Measurements from ENCODE around the gene FOXO6.
"Not testable (repeated sequence)": the region's sequence is repeated elsewhere in the genome, so short reads cannot be mapped to it uniquely, and the experiment has no call there.

The FOXO6 gene

GRCh38 chr1:41329662-41330587, 31.3 kb upstream of the FOXO6 start:
- peak; percentile 98 for DNase-seq

- no peak for DNase-seq
These were observed 30.4 kb upstream of the FOXO6 start for GRCh38 chr1:41330588-41331545.

DNA sequence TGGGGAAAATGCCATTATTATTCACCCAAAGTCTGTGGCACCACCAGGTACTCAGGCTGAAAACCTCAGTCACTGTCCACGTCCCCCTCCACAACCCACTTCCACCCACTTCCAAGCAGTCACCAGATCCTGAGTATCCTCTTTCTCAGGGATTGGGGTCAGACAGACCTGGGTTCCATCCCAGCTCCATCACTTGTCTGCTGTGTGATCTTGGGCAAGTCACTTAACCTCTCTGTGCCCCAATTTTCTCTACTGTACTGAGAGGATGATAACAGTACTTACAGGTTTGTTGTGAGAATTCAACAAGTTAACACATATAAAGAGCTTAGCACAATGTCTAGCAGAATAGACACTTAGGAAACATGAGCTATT, 29.7 kb upstream of the FOXO6 start:
- DNase-seq, result no peak

DNA sequence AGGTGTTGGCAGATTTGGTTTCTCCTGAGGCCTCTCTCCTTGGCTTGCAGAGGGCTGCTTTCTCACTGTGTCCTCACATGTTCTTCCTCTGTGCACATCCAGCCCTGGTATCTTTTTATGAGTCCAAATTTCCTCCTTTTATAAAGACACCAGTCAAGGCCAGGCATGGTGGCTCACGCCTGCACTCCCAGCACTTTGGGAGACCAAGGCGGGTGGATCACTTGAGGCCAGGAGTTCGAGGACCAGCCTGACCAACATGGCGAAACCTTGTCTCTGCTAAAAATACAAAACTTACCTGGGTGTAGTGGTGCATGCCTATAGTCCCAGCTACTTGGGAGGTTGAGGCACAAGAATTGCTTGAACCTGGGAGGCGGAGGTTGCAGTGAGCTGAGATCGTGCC, 29.1 kb upstream of the FOXO6 start:
- not testable (repeated sequence) for DNase-seq

DNA sequence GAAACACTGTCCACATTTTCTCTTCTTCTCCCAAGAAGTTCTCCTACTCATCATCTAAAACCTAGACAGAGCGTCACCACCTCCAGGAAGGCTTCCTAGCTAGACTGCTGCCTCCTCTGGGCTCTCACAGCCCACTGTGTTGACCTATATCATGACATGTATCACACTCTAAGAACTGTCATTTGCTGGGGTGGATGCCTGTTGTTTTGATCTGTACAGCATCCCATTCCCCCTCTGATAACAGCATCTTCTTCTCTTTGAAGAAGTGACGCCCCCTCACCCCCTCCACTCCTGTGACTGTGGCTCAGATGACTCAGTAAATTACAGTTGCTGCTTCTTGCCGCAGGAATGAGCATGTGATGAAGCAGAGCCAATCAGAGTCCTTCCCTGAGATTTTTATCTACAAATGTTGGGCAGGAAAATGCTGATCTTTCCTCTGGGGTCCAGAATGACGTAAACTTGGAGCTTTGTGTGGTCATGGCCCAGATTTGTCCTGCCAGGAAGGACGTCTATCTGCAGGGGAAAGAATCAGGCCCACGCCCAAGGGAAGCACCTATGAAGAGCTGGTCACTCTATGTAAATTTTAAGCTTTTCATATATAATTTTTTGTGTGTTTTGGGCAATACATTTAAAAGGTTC, 28.0 kb upstream of the FOXO6 start:
- DNase-seq, result no peak

DNA sequence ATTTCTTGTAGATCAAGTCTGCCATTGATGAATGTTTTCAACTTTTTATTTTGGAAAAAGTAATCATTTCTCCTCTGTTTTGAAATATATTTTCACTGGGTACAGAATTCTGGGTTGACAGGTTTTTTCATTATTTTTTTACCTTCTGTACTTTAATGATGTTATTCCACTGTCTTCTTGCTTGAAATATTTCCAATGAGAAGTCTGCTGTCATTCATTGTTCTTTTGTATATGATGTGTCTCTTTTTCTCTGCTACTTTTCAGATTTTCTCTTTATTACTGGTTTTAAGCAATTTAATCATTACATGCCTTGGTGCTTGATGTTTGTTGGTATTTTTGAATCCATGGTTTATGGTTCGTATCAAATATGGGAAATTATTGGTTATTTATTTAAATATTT, 22.4 kb upstream of the FOXO6 start:
- DNase-seq, result no peak

GRCh38 chr1:41340655-41341364, 20.4 kb upstream of the FOXO6 start:
- no peak for DNase-seq

DNA sequence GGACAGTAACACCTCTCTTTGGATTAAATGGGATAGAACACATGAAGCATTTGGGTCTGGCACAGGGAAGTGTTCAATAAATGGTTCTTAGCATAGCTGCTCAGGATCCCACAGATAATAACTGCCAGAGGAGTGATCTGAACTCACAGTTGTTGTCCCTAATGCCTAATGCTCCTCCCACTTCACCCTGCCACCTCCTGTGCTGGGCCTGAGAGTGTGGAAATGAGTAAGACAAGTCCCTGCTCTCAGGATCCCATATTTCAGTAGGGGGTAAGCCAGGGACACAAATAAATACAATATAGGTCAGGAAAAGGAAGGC, 19.9 kb upstream of the FOXO6 start:
- DNase-seq, result no peak

DNA sequence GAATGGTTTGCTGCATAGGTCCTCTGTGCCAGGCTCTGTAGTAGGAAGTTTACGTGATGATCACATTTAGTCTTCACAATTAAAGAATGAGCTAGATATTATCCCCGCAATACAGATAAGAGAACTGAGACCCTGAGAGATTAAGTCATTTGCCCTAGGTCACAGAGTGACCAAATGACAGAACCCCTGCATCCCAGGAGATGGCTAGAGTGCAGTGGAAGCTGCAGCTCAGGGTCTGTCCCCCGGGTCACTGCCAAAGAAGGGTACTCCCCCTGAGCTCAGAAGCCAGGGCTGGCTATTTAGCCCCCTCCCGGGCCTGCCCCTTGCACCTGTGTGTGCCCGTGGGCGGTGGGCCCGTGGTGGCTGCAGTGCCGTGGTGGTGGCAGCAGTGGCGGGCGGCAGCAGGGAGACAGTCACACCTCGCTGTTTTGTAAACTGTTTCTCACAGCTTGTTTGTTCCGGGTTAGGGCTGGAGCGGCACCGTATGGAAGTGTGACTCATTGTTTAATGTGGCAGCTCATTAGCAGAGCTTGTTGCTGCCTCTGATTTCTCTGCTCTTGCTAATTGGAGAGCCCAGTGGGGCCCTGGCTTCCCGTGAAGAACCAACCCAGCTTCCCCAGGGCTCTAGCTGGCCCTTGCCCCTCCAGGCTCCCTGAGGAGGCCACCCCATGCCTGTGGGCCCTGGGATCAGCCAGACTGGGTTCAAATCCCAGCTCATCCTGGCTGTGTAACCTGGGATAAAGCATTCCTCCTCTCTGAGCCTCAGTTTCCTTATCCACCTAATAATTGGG, 19.3 kb upstream of the FOXO6 start:
- DNase-seq, result no peak

- no peak for DNase-seq
These were observed 18.4 kb upstream of the FOXO6 start for GRCh38 chr1:41342774-41343355.

- no peak for DNase-seq
These were observed 17.2 kb upstream of the FOXO6 start for GRCh38 chr1:41343790-41344699.

GRCh38 chr1:41344708-41345159, 16.5 kb upstream of the FOXO6 start:
- no peak for DNase-seq

GRCh38 chr1:41345434-41346075, 15.7 kb upstream of the FOXO6 start:
- DNase-seq, result no peak

DNA sequence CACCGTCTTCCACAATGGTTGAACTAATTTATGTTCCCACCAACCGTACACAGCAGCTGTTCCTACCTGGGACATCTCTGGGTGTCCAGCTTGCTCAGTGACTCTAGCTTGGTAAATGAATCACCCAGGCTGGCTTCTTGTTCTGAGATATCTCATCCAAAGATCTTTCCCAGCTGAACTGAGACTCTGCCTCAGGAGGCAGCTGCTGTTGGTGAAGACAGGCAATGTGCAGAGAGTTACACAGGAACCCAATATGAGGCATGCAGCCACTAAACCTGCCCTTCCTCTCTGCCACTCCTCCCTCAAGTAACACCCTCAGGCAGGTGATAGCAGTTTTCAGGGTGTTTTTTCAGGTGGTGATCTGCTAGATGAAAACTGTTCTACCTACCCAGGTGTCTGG, 14.0 kb upstream of the FOXO6 start:
- no peak for DNase-seq

- no peak for DNase-seq
These were observed 12.8 kb upstream of the FOXO6 start for GRCh38 chr1:41348394-41348793.

GRCh38 chr1:41349361-41350054, 11.7 kb upstream of the FOXO6 start:
- DNase-seq, result no peak

DNA sequence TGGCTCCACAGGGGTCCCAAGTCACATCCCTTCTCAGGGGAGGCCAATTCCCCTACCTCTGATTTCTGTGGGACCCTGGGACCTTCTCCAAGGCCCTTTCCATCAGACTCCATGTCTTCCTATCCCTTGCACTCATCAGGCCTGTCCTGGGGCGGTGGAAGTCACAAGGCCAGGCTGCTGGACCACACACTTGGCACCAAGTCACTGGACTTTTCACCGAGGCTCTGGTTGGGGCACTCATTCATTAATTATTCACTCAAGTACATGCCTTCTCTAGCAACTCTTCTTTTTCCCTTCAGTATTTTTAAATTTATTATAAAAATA, 11.2 kb upstream of the FOXO6 start:
- no peak for DNase-seq

- no peak for DNase-seq
These were observed 9.7 kb upstream of the FOXO6 start for GRCh38 chr1:41351262-41352151.
